ENCODE measurements around the gene TAGLN.

The TAGLN gene

GRCh38 chr11:117199053-117199915, at the start of gene TAGLN:
Gene TAGLN (plus strand): TSS chr11:117199370. CDS start chr11:117203014, 3,644 bp downstream.
- DNase-seq: no peak

GRCh38 chr11:117152066-117152465, 47.1 kb upstream of the TAGLN start:
- DNase-seq: no peak

- no peak for DNase-seq
These were observed 44.7 kb upstream of the TAGLN start for GRCh38 chr11:117154468-117154867.

- no peak for DNase-seq
These were observed 41.7 kb upstream of the TAGLN start for GRCh38 chr11:117157507-117157906.

- DNase-seq: no peak
These were observed 39.3 kb upstream of the TAGLN start for GRCh38 chr11:117159892-117160291.

GRCh38 chr11:117160826-117161225, 38.3 kb upstream of the TAGLN start:
- no peak for DNase-seq

GRCh38 chr11:117166491-117166890, 32.7 kb upstream of the TAGLN start:
- no peak for DNase-seq

- DNase-seq: no peak
These were observed 29.4 kb upstream of the TAGLN start for GRCh38 chr11:117169736-117170135.

GRCh38 chr11:117170210-117170609, 29.0 kb upstream of the TAGLN start:
- DNase-seq: no peak

- no peak for DNase-seq
These were observed 28.2 kb upstream of the TAGLN start for GRCh38 chr11:117171007-117171403.

- DNase-seq: no peak
These were observed 27.6 kb upstream of the TAGLN start for GRCh38 chr11:117171404-117172061.

GRCh38 chr11:117172724-117173421, 26.3 kb upstream of the TAGLN start:
- DNase-seq: no peak

GRCh38 chr11:117175104-117175503, 24.1 kb upstream of the TAGLN start:
- DNase-seq: no peak

GRCh38 chr11:117175781-117176180, 23.4 kb upstream of the TAGLN start:
- no peak for DNase-seq

- DNase-seq: no peak
These were observed 23.0 kb upstream of the TAGLN start for GRCh38 chr11:117176186-117176585.

- no peak for DNase-seq
These were observed 21.5 kb upstream of the TAGLN start for GRCh38 chr11:117177534-117178209.

GRCh38 chr11:117178210-117179034, 20.7 kb upstream of the TAGLN start, which contains the start of gene SIDT2:
Gene SIDT2 (plus strand): TSS chr11:117178743. CDS start chr11:117179264, 521 bp downstream.
- DNase-seq: peak; percentile 87

GRCh38 chr11:117179048-117179999, 19.8 kb upstream of the TAGLN start:
- DNase-seq: no peak

- DNase-seq: no peak
These were observed 19.1 kb upstream of the TAGLN start for GRCh38 chr11:117180020-117180419.

- DNase-seq: peak; percentile 36
These were observed 18.2 kb upstream of the TAGLN start for GRCh38 chr11:117180661-117181585.
